Keratinocyte (primary cell): ENCODE data around the gene CD8B. TPM values are rescaled to one million over a fixed set of nuclear protein-coding genes. Genes with fewer than 3 reads are reported as not detected.

Experiments used
- DNase-seq: peaks from one replicate; pipeline ENCODE4 v3.0.0-alpha.2; 2011; ENCODE audit warnings: low read depth, missing footprints, low spot score
- FAIRE-seq: peaks from 2 replicates; lab custom pipeline; 2011; peaks lifted over from hg19 to GRCh38; lab: Jason Lieb, UNC
- H2AFZ ChIP-seq: 2 replicates; pipeline ENCODE4 v1.6.0; 2012; ENCODE audit warnings: low read length, control low read depth, inconsistent platforms; ENCODE audit not compliant: control insufficient read depth
- H3K27ac ChIP-seq: 2 replicates; pipeline ENCODE4 v1.5.1; 2011; ENCODE audit warnings: low read length; ENCODE audit not compliant: control insufficient read depth, insufficient read depth
- H3K27me3 ChIP-seq: 3 replicates; pipeline ENCODE4 v1.6.0; 2011; ENCODE audit warnings: low read length; ENCODE audit not compliant: control insufficient read depth, insufficient read depth; ENCODE audit errors: extremely low read depth
- H3K36me3 ChIP-seq, 2 experiments: 2 replicates in 1 of 2; 3 replicates in 1 of 2; pipeline ENCODE4 v1.5.1; 2011; ENCODE audit warnings: low read length in 2 of 2, mild to moderate bottlenecking in 1 of 2; ENCODE audit not compliant: control insufficient read depth in 2 of 2, insufficient read depth in 2 of 2; ENCODE audit errors: extremely low read depth in 1 of 2
- H3K4me1 ChIP-seq: 3 replicates; pipeline ENCODE4 v1.5.1; 2011; ENCODE audit warnings: low read length; ENCODE audit not compliant: control insufficient read depth, insufficient read depth; ENCODE audit errors: extremely low read depth
- H3K4me2 ChIP-seq: 3 replicates; pipeline ENCODE4 v1.6.0; 2011; ENCODE audit warnings: low read depth, low read length; ENCODE audit not compliant: control insufficient read depth, insufficient read depth; ENCODE audit errors: extremely low read depth
- H3K4me3 ChIP-seq, 3 experiments: fragments of 200-600 bp in 1 of 3; sonication (generic) in 1 of 3; 2 replicates in 2 of 3; 3 replicates in 1 of 3; pipeline ENCODE4 v1.5.1; 2011 to 2016; ENCODE audit warnings: low read length in 3 of 3, mild to moderate bottlenecking in 3 of 3, control low read depth in 2 of 3, inconsistent platforms in 1 of 3, low read depth in 1 of 3, mixed read lengths in 1 of 3, mixed run types in 1 of 3, moderate library complexity in 1 of 3; ENCODE audit not compliant: control insufficient read depth in 2 of 3, insufficient read depth in 2 of 3; ENCODE audit errors: extremely low read depth in 1 of 3
- H3K79me2 ChIP-seq: 2 replicates; pipeline ENCODE4 v1.6.0; 2012; ENCODE audit warnings: low read length; ENCODE audit not compliant: control insufficient read depth, insufficient read depth
- H3K9ac ChIP-seq: 3 replicates; pipeline ENCODE4 v1.6.0; 2011; ENCODE audit warnings: low read length; ENCODE audit not compliant: control insufficient read depth, insufficient read depth; ENCODE audit errors: extremely low read depth
- H3K9me1 ChIP-seq: 3 replicates; pipeline ENCODE4 v1.6.0; 2011; ENCODE audit warnings: low read length; ENCODE audit not compliant: control insufficient read depth, insufficient read depth; ENCODE audit errors: extremely low read depth
- H3K9me3 ChIP-seq: 2 replicates; pipeline ENCODE4 v1.5.1; 2012; ENCODE audit warnings: low read depth, low read length; ENCODE audit not compliant: control insufficient read depth
- H4K20me1 ChIP-seq: 3 replicates; pipeline ENCODE4 v1.6.0; 2011; ENCODE audit warnings: low read length; ENCODE audit not compliant: control insufficient read depth, insufficient read depth; ENCODE audit errors: extremely low read depth
- CTCF ChIP-seq, 3 experiments: IDR thresholded peaks in 1 of 3; conservative IDR thresholded peaks in 1 of 3; optimal IDR thresholded peaks in 1 of 3; 2 replicates in 2 of 3; 3 replicates in 1 of 3; pipeline versions ENCODE3 to v1.5.1; 2011; ENCODE audit warnings: low read length in 3 of 3, mild to moderate bottlenecking in 3 of 3, moderate library complexity in 2 of 3, control low read depth in 1 of 3, inconsistent platforms in 1 of 3; ENCODE audit not compliant: insufficient read depth in 2 of 3; ENCODE audit errors: extremely low read depth in 1 of 3
- EZH2 ChIP-seq: IDR thresholded peaks from one replicate; pipeline ENCODE4 v1.6.1; 2012; ENCODE audit warnings: inconsistent platforms, mild to moderate bottlenecking, low read length, moderate library complexity
- dilution Hi-C: fragments of 300-500 bp; cut with MboI; formaldehyde crosslinking; loops from one replicate; pipeline ENCODE4 v1.7.0; 2020; ENCODE audit warnings: low sequenced_read_pairs; ENCODE audit not compliant: extremely low pct_ligation_motif_present
- polyA plus RNA-seq, 5 experiments: library from polyadenylated mRNA; depleted of rRNA in 3 of 5; stranded (reverse) in 3 of 5; stranded (forward) in 1 of 5; unstranded in 1 of 5; fragments of >200 nt; gene quantifications; 1 replicate in 1 of 5; 2 replicates in 3 of 5; 3 replicates in 1 of 5; pipeline versions ENCODE4 v1.2.1 to v1.2.3, GENCODE V29; 2011 to 2012; ENCODE audit warnings: missing spikeins in 2 of 5, low read depth in 1 of 5, low replicate concordance in 1 of 5

The CD8B gene
- polyA plus RNA-seq, 1 donor (not counting 4 experiments of a cell fraction or from before 2014, with no cell fraction given) = not detected

GRCh38 chr2:86782748-86783147 lies 78.9 kb downstream of the CD8B start:
- dilution Hi-C loops = no loop called here
- Histone ChIP-seq H3K4me3 (no peak overlapping the region), H3K9ac (no peak overlapping the region), H3K36me3 (no peaks in the 10 kb centered on the region), H3K27me3 (peaks cover 10% of the 10 kb centered on the region), H3K9me3 (no peaks in the 10 kb centered on the region), H4K20me1 (no peaks in the 10 kb centered on the region), H3K79me2 (no peaks in the 10 kb centered on the region), H3K4me2 (no peak overlapping the region), H2AFZ (no peak overlapping the region), H3K4me1 (no peaks in the 10 kb centered on the region), H3K9me1 (no peaks in the 10 kb centered on the region), H3K27ac (no peak overlapping the region)
- FAIRE-seq (no peak), DNase-seq (no peak)
- TF ChIP-seq EZH2 (no peak), CTCF (optimal IDR thresholded peaks at IDR 0.05 in 1 of 3, IDR thresholded peaks at IDR 0.05 in 1 of 3, conservative IDR thresholded peaks at IDR 0.05 in 1 of 3; ENCODE audit: extremely low read depth in 1 of 3, insufficient read depth in 2 of 3, low read length in 3 of 3) (no peak)

- TF ChIP-seq EZH2 (no peak), CTCF (optimal IDR thresholded peaks at IDR 0.05 in 1 of 3, IDR thresholded peaks at IDR 0.05 in 1 of 3, conservative IDR thresholded peaks at IDR 0.05 in 1 of 3; ENCODE audit: extremely low read depth in 1 of 3, insufficient read depth in 2 of 3, low read length in 3 of 3) (no peak)
- Histone ChIP-seq H3K27me3 (peaks cover 8% of the 10 kb centered on the region), H3K9me3 (no peaks in the 10 kb centered on the region), H3K9ac (no peak overlapping the region), H3K4me2 (no peak overlapping the region), H3K9me1 (no peaks in the 10 kb centered on the region), H3K79me2 (no peaks in the 10 kb centered on the region), H4K20me1 (no peaks in the 10 kb centered on the region), H3K4me1 (no peaks in the 10 kb centered on the region), H3K36me3 (no peaks in the 10 kb centered on the region), H3K27ac (no peak overlapping the region), H2AFZ (no peak overlapping the region), H3K4me3 (no peak overlapping the region)
- dilution Hi-C loops = no loop called here
- FAIRE-seq = no peak
- no peak for DNase-seq
These were observed 80.3 kb downstream of the CD8B start for GRCh38 chr2:86781363-86781762.
